Transverse colon (tissue), 4 donors: Measurements from ENCODE around the gene MICAL1. TPM values are rescaled to one million over a fixed set of nuclear protein-coding genes. Genes with fewer than 3 reads are reported as not detected.

Experiments used
- DNase-seq: peaks from one replicate; pipeline ENCODE4 v3.0.0-alpha.2; 2019
- H3K27ac ChIP-seq, 4 donors: fragments of 200-600 bp; sonication (generic); 2 replicates each; pipeline ENCODE4 v1.5.1; 2016 to 2018; ENCODE audit warnings: inconsistent platforms in 4 of 4
- H3K27me3 ChIP-seq: fragments of 200-600 bp; sonication (generic); 2 replicates; pipeline ENCODE4 v1.5.1; 2017; ENCODE audit warnings: inconsistent platforms
- H3K36me3 ChIP-seq, 4 donors: fragments of 200-600 bp; sonication (generic); 2 replicates each; pipeline ENCODE4 v1.5.1; 2017 to 2019; ENCODE audit warnings: inconsistent platforms in 4 of 4
- H3K4me1 ChIP-seq, 4 donors: fragments of 200-600 bp; sonication (generic); 2 replicates each; pipeline ENCODE4 v1.5.1; 2017 to 2020; ENCODE audit warnings: inconsistent platforms in 4 of 4
- H3K4me3 ChIP-seq, 4 donors: fragments of 200-600 bp; sonication (generic); 1 replicate in 1 of 4; 2 replicates in 3 of 4; pipeline versions ENCODE4 v1.5.1 to v1.6.1; 2017 to 2019; ENCODE audit warnings: inconsistent platforms in 4 of 4
- H3K9me3 ChIP-seq, 2 donors: fragments of 200-600 bp; sonication (generic); 2 replicates each; pipeline ENCODE4 v1.5.1; 2017 to 2019; ENCODE audit warnings: inconsistent platforms in 2 of 2
- EP300 ChIP-seq: sonication (generic); formaldehyde crosslinking; IDR thresholded peaks from one replicate; pipeline ENCODE4 v1.6.1; 2017; ENCODE audit warnings: antibody characterized with exemption, low read depth
- POLR2A ChIP-seq: fragments of 450-650 bp; IDR thresholded peaks from one replicate; pipeline ENCODE4 v1.6.1; 2016; ENCODE audit warnings: antibody characterized with exemption, mild to moderate bottlenecking, moderate library complexity
- POLR2AphosphoS5 ChIP-seq, 3 donors: sonication (generic); formaldehyde crosslinking; IDR thresholded peaks; one replicate each; pipeline ENCODE4 v1.6.1; 2016; ENCODE audit warnings: antibody characterized with exemption in 3 of 3
- WGBS, 2 donors: methylation state at CpG; one replicate each; pipeline ENCODE4 v1.1.5; 2018; ENCODE audit warnings: low coverage in 1 of 2; 5-methylcytosine and 5-hydroxymethylcytosine counted together
- in situ Hi-C, 4 donors: fragments of 200-750 bp; cut with MboI; loops; one replicate each; pipeline versions ENCODE4 v1.15.0 to v1.15.1; 2017; ENCODE audit warnings: low sequenced_read_pairs in 3 of 4, low pct_ligation_motif_present in 1 of 4, low pct_unique_long_range_greater_than_20kb in 1 of 4
- intact Hi-C: fragments of 100-400 bp; cut with DNase I; formaldehyde crosslinking; loops from one replicate; pipeline ENCODE4 v1.15.1; 2023; ENCODE audit warnings: low total_unique reads
- total RNA-seq, 4 donors: library from RNA; depleted of rRNA; stranded (reverse); fragments of >200 nt; gene quantifications; one replicate each; pipeline ENCODE4 v1.1.0, GENCODE V29; 2016
- TF ChIP-seq, protein P1 (sequence below), 5 experiments: fragments of 200-600 bp in 3 of 5; fragments of 450-650 bp in 2 of 5; sonication (generic) in 3 of 5; IDR thresholded peaks; 1 replicate in 2 of 5; 2 replicates in 3 of 5; pipeline ENCODE4 v1.5.1; 2016 to 2017; ENCODE audit warnings: antibody characterized with exemption in 5 of 5, inconsistent platforms in 3 of 5, mild to moderate bottlenecking in 2 of 5, moderate library complexity in 1 of 5

Gene MICAL1
- total RNA-seq, 4 donors from 2014 or later, result 85.3 to 241 (median 121) TPM

DNA sequence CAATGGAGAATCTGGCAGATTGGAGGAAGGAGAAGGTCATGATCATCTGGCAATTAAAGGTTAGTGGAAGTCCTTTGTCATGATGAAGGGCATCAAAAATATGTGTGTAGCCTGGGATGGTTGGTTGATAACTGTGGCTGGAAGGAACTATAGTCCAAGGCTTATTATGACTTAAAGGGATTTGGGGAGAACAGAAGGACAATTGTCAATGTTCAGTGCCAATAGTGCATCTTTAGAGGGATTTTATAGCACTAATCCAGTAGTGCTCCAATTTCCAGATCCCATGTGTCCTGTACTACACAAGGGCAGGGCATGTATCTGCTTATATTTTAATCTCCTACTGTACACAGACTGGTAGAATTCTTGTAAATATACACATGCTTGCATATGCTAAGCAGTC lies 32.4 kb upstream of the MICAL1 start:
- Histone ChIP-seq H3K27me3 (no peaks in the 10 kb centered on the region), H3K9me3 (no peaks in the 10 kb centered on the region), H3K4me3 (no peak overlapping the region), H3K4me1 (peaks cover 0 to 11% (median 4%) of the 10 kb centered on the region in 4 donors), H3K27ac (no peak overlapping the region), H3K36me3 (no peaks in the 10 kb centered on the region)
- TF ChIP-seq, protein P1, sequence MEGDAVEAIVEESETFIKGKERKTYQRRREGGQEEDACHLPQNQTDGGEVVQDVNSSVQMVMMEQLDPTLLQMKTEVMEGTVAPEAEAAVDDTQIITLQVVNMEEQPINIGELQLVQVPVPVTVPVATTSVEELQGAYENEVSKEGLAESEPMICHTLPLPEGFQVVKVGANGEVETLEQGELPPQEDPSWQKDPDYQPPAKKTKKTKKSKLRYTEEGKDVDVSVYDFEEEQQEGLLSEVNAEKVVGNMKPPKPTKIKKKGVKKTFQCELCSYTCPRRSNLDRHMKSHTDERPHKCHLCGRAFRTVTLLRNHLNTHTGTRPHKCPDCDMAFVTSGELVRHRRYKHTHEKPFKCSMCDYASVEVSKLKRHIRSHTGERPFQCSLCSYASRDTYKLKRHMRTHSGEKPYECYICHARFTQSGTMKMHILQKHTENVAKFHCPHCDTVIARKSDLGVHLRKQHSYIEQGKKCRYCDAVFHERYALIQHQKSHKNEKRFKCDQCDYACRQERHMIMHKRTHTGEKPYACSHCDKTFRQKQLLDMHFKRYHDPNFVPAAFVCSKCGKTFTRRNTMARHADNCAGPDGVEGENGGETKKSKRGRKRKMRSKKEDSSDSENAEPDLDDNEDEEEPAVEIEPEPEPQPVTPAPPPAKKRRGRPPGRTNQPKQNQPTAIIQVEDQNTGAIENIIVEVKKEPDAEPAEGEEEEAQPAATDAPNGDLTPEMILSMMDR (IDR thresholded peaks at IDR 0.05), result no peak
- TF ChIP-seq EP300 (no peak), POLR2A (no peak), POLR2AphosphoS5 (IDR thresholded peaks at IDR 0.05) (no peak)
- intact Hi-C loops (no loop called here), in situ Hi-C loops (no loop called here)
- DNase-seq, result no peak

DNA sequence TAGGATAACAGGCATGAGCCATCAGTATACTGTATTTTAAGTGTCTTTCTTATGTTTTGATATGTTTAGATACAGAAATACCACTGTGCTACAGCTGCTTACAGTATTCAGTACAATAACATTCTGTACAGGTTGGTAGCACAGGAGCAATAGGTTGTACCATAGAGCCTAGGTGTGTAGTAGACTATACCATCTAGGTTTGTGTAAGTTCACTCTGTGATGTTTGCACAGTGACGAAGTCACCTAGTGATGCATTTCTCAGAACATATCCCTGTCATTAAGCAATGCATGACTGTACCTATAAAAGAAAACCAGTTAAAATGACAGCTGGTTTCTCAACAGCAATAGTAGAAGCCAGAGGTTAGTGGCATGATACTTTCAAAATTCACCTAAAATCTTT lies 30.5 kb upstream of the MICAL1 start:
- peak in 2 of 3 donors; percentile 45 to 56 for TF ChIP-seq POLR2AphosphoS5 (IDR thresholded peaks at IDR 0.05)
- TF ChIP-seq EP300, result peak; percentile 44
- TF ChIP-seq, protein P1 (IDR thresholded peaks at IDR 0.05), result no peak
- TF ChIP-seq POLR2A, result no peak
- no peaks in the 10 kb centered on the region for H3K36me3 ChIP-seq
- peaks cover 3 to 25% (median 16%) of the 10 kb centered on the region in 4 donors for H3K4me1 ChIP-seq
- DNase-seq, result no peak
- no peaks in the 10 kb centered on the region for H3K9me3 ChIP-seq
- intact Hi-C loops (no loop called here), in situ Hi-C loops (no loop called here)
- H3K27me3 ChIP-seq, result no peaks in the 10 kb centered on the region
- no peak overlapping the region for H3K4me3 ChIP-seq
- H3K27ac ChIP-seq, result peak overlapping the region; percentile 35 to 88 (median 50)
- 43 to 57% methylated on average over 1 of the region's 1 CpG for WGBS, 2 donors

DNA sequence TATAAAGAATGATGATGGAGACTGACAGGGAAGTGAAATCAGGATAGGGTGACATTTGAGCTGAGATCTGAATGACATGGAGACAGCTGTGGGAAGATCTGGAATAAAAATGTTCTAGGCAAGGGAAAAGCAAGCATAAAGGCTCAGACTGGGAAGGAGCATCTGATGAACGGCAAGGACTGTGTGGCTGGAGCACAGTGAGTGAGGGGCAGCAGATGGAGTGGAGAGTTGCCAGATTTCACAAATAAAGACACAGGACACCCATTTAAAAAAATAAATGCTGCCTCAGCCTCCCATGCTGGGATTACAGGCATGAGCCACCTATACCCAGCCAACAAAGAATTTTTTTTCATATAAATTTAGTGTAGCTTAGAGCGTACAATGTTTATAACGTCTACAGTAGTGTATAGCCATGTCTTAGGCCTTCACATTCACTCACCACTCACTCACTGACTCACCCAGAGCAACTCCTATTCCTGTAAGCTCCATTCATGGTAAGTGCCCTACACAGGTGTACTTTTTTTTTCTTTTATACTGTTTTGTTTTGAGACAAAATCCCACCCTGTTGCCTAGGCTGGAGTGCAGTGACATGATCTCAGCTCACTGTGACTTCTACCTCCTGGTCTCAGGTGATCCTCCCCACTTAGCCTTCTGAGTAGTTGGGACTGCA lies 29.8 kb upstream of the MICAL1 start:
- in situ Hi-C loops, result no loop called here
- TF ChIP-seq POLR2AphosphoS5 (IDR thresholded peaks at IDR 0.05) (no peak), POLR2A (no peak), EP300 (no peak)
- TF ChIP-seq, protein P1 (IDR thresholded peaks at IDR 0.05), result no peak
- H3K4me1 ChIP-seq, result peaks cover 10 to 32% (median 22%) of the 10 kb centered on the region in 4 donors
- no peak for DNase-seq
- no peaks in the 10 kb centered on the region for H3K9me3 ChIP-seq
- H3K27ac ChIP-seq, result peak overlapping the region; percentile 35 to 88 (median 50)
- H3K27me3 ChIP-seq, result no peaks in the 10 kb centered on the region
- no peaks in the 10 kb centered on the region for H3K36me3 ChIP-seq
- H3K4me3 ChIP-seq, result no peak overlapping the region
- 67 to 84% methylated on average over 3 of the region's 3 CpGs for WGBS, 2 donors
- intact Hi-C loops, result no loop called here

DNA sequence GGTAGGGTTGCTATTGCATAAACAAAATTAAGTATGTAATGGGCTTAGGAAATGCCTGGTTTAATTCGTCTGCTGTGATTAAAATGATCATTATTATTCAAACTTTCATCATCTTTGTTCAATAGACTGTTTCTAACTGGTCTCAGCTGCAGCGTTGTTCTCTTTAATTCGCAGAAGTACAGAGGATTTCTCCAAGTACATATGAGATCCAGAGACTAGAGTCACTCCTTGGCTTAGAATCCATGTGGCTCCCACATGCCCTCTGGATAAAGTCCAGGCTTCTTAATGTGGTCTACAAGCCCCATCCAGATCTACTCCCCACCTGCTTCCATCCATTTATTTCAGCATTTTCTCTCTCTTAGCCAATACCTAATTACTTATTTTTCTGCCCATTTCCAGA lies 28.6 kb upstream of the MICAL1 start:
- Histone ChIP-seq H3K27ac (peak overlapping the region; percentile 88 to 95 (median 92)), H3K4me1 (peaks cover 17 to 44% (median 29%) of the 10 kb centered on the region in 4 donors), H3K9me3 (no peaks in the 10 kb centered on the region), H3K36me3 (no peaks in the 10 kb centered on the region), H3K4me3 (peak overlapping the region in 2 of 4 donors; percentile 97 to 99), H3K27me3 (no peaks in the 10 kb centered on the region)
- TF ChIP-seq EP300, result no peak
- TF ChIP-seq POLR2AphosphoS5 (IDR thresholded peaks at IDR 0.05), result no peak
- TF ChIP-seq, protein P1 (IDR thresholded peaks at IDR 0.05), result no peak
- TF ChIP-seq POLR2A, result no peak
- intact Hi-C loops (loop anchor here (5.0 kb wide), 1 partner anchor 1528 kb away; no protein-coding TSS in a partner anchor), in situ Hi-C loops (no loop called here)
- 60 to 82% methylated on average over 3 of the region's 3 CpGs for WGBS, 2 donors
- DNase-seq, result no peak
